K562 (cell line): Measurements from ENCODE around the gene ZNF474. TPM values are rescaled to one million over a fixed set of nuclear protein-coding genes. Genes with fewer than 3 reads are reported as not detected.
A peak's percentile ranks its signal among the peaks of the same experiment; 100 is the strongest.

Source experiments
- ATAC-seq: fragments of 200-7000 bp; cut with Tn5 transposase; 3 replicates; pipeline ENCODE4 v1.9.1; 2020; ENCODE audit warnings: moderate library complexity
- BruUV-seq: library from RNA; stranded (reverse); fragments of 400-500 nt; replicated peaks from 2 replicates; lab custom pipeline; 2021; lab: Mats Ljungman, UMichigan
- CTCF ChIA-PET: fragments of 300-600 bp; formaldehyde crosslinking; extraction: SDS; loops from one replicate; lab custom pipeline; 2021; ENCODE audit warnings: low intra/inter-chr PET ratio; lab: Yijun Ruan, JAX
- POLR2A ChIA-PET: fragments of 300-600, 350-650 bp; sonication (Branson Sonifier 250); formaldehyde crosslinking; extraction: SDS; loops from one replicate; lab custom pipeline; 2021; ENCODE audit warnings: antibody characterized with exemption, inconsistent platforms; lab: Yijun Ruan, JAX
- DNase-seq, 4 experiments: peaks; one replicate each; pipeline versions ENCODE4 v3.0.0 to v3.0.0-alpha.2; 2011 to 2018; ENCODE audit warnings: low spot score in 3 of 4, mixed read lengths in 3 of 4; ENCODE audit errors: extremely low read depth in 1 of 4
- FAIRE-seq: peaks from 2 replicates; lab custom pipeline; 2011; peaks lifted over from hg19 to GRCh38; lab: Jason Lieb, UNC
- H2AFZ ChIP-seq: 2 replicates; pipeline ENCODE4 v1.6.0; 2011; ENCODE audit warnings: low read depth, low read length, control low read depth, inconsistent platforms
- H3K27ac ChIP-seq: fragments of 200-600 bp; 3 replicates; pipeline ENCODE4 v1.8.0; 2011; ENCODE audit warnings: low read depth, mild to moderate bottlenecking, control low read depth, inconsistent platforms, low read length, moderate library complexity, mixed read lengths; ENCODE audit errors: extremely low read depth
- H3K27me3 ChIP-seq, 2 experiments: fragments of 300-600 bp in 1 of 2; 2 replicates in 1 of 2; 3 replicates in 1 of 2; pipeline versions ENCODE4 v1.6.0 to v1.8.0; 2011; ENCODE audit warnings: inconsistent platforms in 2 of 2, low read length in 2 of 2, mild to moderate bottlenecking in 1 of 2, mixed read lengths in 1 of 2, moderate library complexity in 1 of 2; ENCODE audit not compliant: control insufficient read depth in 2 of 2, insufficient read depth in 2 of 2
- H3K36me3 ChIP-seq: fragments of 300-600 bp; 3 replicates; pipeline ENCODE4 v1.8.0; 2011; ENCODE audit warnings: mild to moderate bottlenecking, low read length, inconsistent platforms; ENCODE audit not compliant: control insufficient read depth, insufficient read depth
- H3K4me1 ChIP-seq, 2 experiments: fragments of 200-600 bp in 1 of 2; replicated peaks in 1 of 2; 2 replicates in 1 of 2; 3 replicates in 1 of 2; pipeline versions ENCODE4 v1.5.1 to v1.8.0; 2011; ENCODE audit warnings: inconsistent platforms in 2 of 2, low read length in 2 of 2, mild to moderate bottlenecking in 1 of 2, mixed read lengths in 1 of 2, moderate library complexity in 1 of 2; ENCODE audit not compliant: control insufficient read depth in 2 of 2, insufficient read depth in 2 of 2
- H3K4me2 ChIP-seq: 2 replicates; pipeline ENCODE4 v1.6.1; 2011; ENCODE audit warnings: low read length, control low read depth, inconsistent platforms, mixed read lengths; ENCODE audit not compliant: insufficient read depth
- H3K4me3 ChIP-seq: fragments of 200-600 bp; sonication (generic), shearing (Covaris generic); 2 replicates; pipeline ENCODE4 v1.5.1; 2016; ENCODE audit warnings: control low read depth, inconsistent platforms
- H3K79me2 ChIP-seq: fragments of 200-600 bp; 3 replicates; pipeline ENCODE4 v1.8.0; 2011; ENCODE audit warnings: low read length, inconsistent platforms; ENCODE audit not compliant: control insufficient read depth, insufficient read depth
- H3K9ac ChIP-seq, 2 experiments: 2 replicates each; pipeline versions ENCODE4 v1.6.0 to v1.6.1; 2011; ENCODE audit warnings: low read depth in 2 of 2, low read length in 2 of 2, control low read depth in 1 of 2, inconsistent platforms in 1 of 2, mild to moderate bottlenecking in 1 of 2, mixed read lengths in 1 of 2; ENCODE audit not compliant: insufficient read depth in 1 of 2
- H3K9me1 ChIP-seq: one replicate; pipeline ENCODE4 v1.6.0; 2011; ENCODE audit warnings: inconsistent platforms, mild to moderate bottlenecking, low read length, moderate library complexity; ENCODE audit not compliant: control insufficient read depth, insufficient read depth
- H3K9me3 ChIP-seq: replicated peaks from 2 replicates; pipeline ENCODE4 v1.5.1; 2011; ENCODE audit warnings: low read depth, low read length, inconsistent platforms; ENCODE audit not compliant: control insufficient read depth, insufficient read depth
- H4K20me1 ChIP-seq: replicated peaks from 2 replicates; pipeline ENCODE4 v1.6.1; 2011; ENCODE audit warnings: low read length, inconsistent platforms, mixed read lengths; ENCODE audit not compliant: control insufficient read depth, insufficient read depth
- ARHGAP35 ChIP-seq: fragments of 450-650 bp; IDR thresholded peaks from 2 replicates; pipeline ENCODE4 v1.6.1; 2018; ENCODE audit not compliant: partially characterized antibody
- BCL6 ChIP-seq: fragments of 250-450 bp; sonication (Bioruptor Pico); IDR thresholded peaks from 2 replicates; pipeline ENCODE4 v1.4.0; 2020
- CSDE1 ChIP-seq, 2 experiments: fragments of 450-650 bp; IDR thresholded peaks; 2 replicates each; pipeline ENCODE4 v1.6.1; 2016; ENCODE audit warnings: mild to moderate bottlenecking in 1 of 2
- ESRRA ChIP-seq: fragments of 450-650 bp; IDR thresholded peaks from 2 replicates; pipeline ENCODE4 v1.6.1; 2014; ENCODE audit warnings: low read depth, mild to moderate bottlenecking, moderate library complexity, borderline replicate concordance
- MAX ChIP-seq: sonication (generic); formaldehyde crosslinking; IDR thresholded peaks from 2 replicates; pipeline ENCODE4 v1.9.0; 2022; ENCODE audit warnings: mild to moderate bottlenecking, missing genetic modification reagents
- POLR2AphosphoS5 ChIP-seq: IDR thresholded peaks from 2 replicates; pipeline ENCODE4 v1.6.1; 2011; ENCODE audit warnings: mild to moderate bottlenecking, low read depth, low read length, moderate library complexity; ENCODE audit not compliant: control insufficient read depth, insufficient read depth
- RBM14 ChIP-seq: fragments of 200-400 bp; formaldehyde crosslinking; IDR thresholded peaks from 2 replicates; pipeline ENCODE4 v1.6.1; 2018; ENCODE audit warnings: low read depth, mild to moderate bottlenecking, low read length, moderate library complexity, borderline replicate concordance; ENCODE audit not compliant: insufficient read depth
- RUNX1 ChIP-seq: sonication (generic); IDR thresholded peaks from 2 replicates; pipeline ENCODE4 v1.6.1; 2016; ENCODE audit warnings: antibody characterized with exemption, low read depth
- WGBS: fragments of 100-300 bp; shearing (Covaris generic); methylation state at CpG from one replicate; pipeline ENCODE4 v1.1.6; 2016; ENCODE audit warnings: low coverage, mixed read lengths; ENCODE audit not compliant: insufficient coverage; ENCODE audit errors: missing lambda C conversion rate; 5-methylcytosine and 5-hydroxymethylcytosine counted together
- in situ Hi-C: fragments of 300-500 bp; cut with MboI; formaldehyde crosslinking; loops from 4 replicates; pipeline ENCODE4 v1.15.0; 2018; ENCODE audit warnings: inconsistent platforms, mixed read lengths
- intact Hi-C: fragments of 100-400 bp; cut with micrococcal nuclease; formaldehyde crosslinking; loops from 2 replicates; pipeline ENCODE4 v1.14.2; 2022
- polyA plus RNA-seq, 8 experiments: library from polyadenylated mRNA; depleted of rRNA in 4 of 8; stranded (reverse) in 5 of 8; unstranded in 3 of 8; fragments of >200 nt; fragmentation: Nextera tagmentation in 2 of 8; fragmentation: Illumina TruSeq in 1 of 8; extraction: Ambion mirVana in 2 of 8; extraction: Trizol in 1 of 8; gene quantifications; 2 replicates each; pipeline versions ENCODE4 v1.2.1 to v1.2.3, GENCODE V29; 2011 to 2014; ENCODE audit warnings: inconsistent platforms in 1 of 8, missing spikeins in 1 of 8
- total RNA-seq, 7 experiments: library from RNA; depleted of rRNA in 6 of 7; stranded (reverse); fragments of >200 nt in 6 of 7; fragmentation: Illumina TruSeq in 2 of 7; extraction: Trizol in 2 of 7; gene quantifications; 2 replicates each; pipeline versions ENCODE4 v1.2.1 to v1.2.3, GENCODE V29; 2011 to 2021; ENCODE audit warnings: low replicate concordance in 1 of 7

ZNF474 gene
- total and polyA plus RNA-seq, 9 of the 15 experiments (the other 6 are each of a cell fraction or from before 2014, with no cell fraction given) = 0.16 to 0.62 (median 0.39) TPM

GRCh38 chr5:122164831-122165558 lies 35.6 kb downstream of the ZNF474 start:
- 15% methylated on average over 3 of the region's 3 CpGs for WGBS

More at GRCh38 chr5:122164831-122165558, 35.6 kb downstream of the ZNF474 start:
- Histone ChIP-seq H4K20me1 (no peaks in the 10 kb centered on the region), H3K27me3 (no peaks in the 10 kb centered on the region), H3K27ac (no peak overlapping the region), H3K36me3 (no peaks in the 10 kb centered on the region), H3K4me1 (no peaks in the 10 kb centered on the region; a peak in 1 of 5 replicates), H3K9ac (no peak overlapping the region), H3K4me3 (no peak overlapping the region), H2AFZ (0 out of 2 replicates have a peak overlapping the region, but pooled peaks have one; percentile 35), H3K4me2 (no peak overlapping the region), H3K9me1 (no peaks in the 10 kb centered on the region), H3K79me2 (no peaks in the 10 kb centered on the region), H3K9me3 (no peaks in the 10 kb centered on the region)
- ATAC-seq (no peak; the same call in 2 of the 3 replicates), DNase-seq (no peak), FAIRE-seq (no peak)
- TF ChIP-seq ESRRA = no peak
- no peak for TF ChIP-seq ARHGAP35
- TF ChIP-seq POLR2AphosphoS5 = no peak
- no peak for TF ChIP-seq MAX (CRISPR knock-in tag)
- no peak for TF ChIP-seq RUNX1
- TF ChIP-seq CSDE1 (IDR thresholded peaks at IDR 0.05) = no peak
- no peak for TF ChIP-seq BCL6 (CRISPR knock-in tag)
- no peak for TF ChIP-seq RBM14
- no TSS peak for BruUV-seq
- ChIA-PET CTCF (no interaction called here), POLR2A (interaction anchor here (0.5 to 2.2 kb wide), 2 partner anchors 12 to 66 kb away, joined by 3 to 6 read pairs; no protein-coding TSS in a partner anchor)
- intact Hi-C loops = no loop called here
- in situ Hi-C loops = no loop called here
